Esophagus squamous epithelium (tissue), 4 donors: ENCODE measurements around the gene INIP.

Source experiments
- POLR2A ChIP-seq, 4 donors: fragments of 450-650 bp; IDR thresholded peaks; one replicate each; pipeline ENCODE4 v1.6.1; 2017; ENCODE audit warnings: antibody characterized with exemption in 4 of 4, mild to moderate bottlenecking in 4 of 4, moderate library complexity in 3 of 4
- TF ChIP-seq, protein P1 (sequence below), 6 experiments: fragments of 450-650 bp in 4 of 6; fragments of 200-600 bp in 2 of 6; sonication (generic) in 2 of 6; IDR thresholded peaks; one replicate each; pipeline ENCODE4 v1.5.1; 2016 to 2019; ENCODE audit warnings: antibody characterized with exemption in 6 of 6, mild to moderate bottlenecking in 4 of 6, moderate library complexity in 4 of 6

GRCh38 chr9:112764837-112765236 is 46.9 kb upstream of the INIP start:
- TF ChIP-seq, protein P1, sequence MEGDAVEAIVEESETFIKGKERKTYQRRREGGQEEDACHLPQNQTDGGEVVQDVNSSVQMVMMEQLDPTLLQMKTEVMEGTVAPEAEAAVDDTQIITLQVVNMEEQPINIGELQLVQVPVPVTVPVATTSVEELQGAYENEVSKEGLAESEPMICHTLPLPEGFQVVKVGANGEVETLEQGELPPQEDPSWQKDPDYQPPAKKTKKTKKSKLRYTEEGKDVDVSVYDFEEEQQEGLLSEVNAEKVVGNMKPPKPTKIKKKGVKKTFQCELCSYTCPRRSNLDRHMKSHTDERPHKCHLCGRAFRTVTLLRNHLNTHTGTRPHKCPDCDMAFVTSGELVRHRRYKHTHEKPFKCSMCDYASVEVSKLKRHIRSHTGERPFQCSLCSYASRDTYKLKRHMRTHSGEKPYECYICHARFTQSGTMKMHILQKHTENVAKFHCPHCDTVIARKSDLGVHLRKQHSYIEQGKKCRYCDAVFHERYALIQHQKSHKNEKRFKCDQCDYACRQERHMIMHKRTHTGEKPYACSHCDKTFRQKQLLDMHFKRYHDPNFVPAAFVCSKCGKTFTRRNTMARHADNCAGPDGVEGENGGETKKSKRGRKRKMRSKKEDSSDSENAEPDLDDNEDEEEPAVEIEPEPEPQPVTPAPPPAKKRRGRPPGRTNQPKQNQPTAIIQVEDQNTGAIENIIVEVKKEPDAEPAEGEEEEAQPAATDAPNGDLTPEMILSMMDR (IDR thresholded peaks at IDR 0.05), result no peak
- TF ChIP-seq POLR2A (IDR thresholded peaks at IDR 0.05), result no peak
